ENCODE measurements around the gene FCAMR. TPM values are rescaled to one million over a fixed set of nuclear protein-coding genes. Genes with fewer than 3 reads are reported as not detected.

The FCAMR gene, protein sequence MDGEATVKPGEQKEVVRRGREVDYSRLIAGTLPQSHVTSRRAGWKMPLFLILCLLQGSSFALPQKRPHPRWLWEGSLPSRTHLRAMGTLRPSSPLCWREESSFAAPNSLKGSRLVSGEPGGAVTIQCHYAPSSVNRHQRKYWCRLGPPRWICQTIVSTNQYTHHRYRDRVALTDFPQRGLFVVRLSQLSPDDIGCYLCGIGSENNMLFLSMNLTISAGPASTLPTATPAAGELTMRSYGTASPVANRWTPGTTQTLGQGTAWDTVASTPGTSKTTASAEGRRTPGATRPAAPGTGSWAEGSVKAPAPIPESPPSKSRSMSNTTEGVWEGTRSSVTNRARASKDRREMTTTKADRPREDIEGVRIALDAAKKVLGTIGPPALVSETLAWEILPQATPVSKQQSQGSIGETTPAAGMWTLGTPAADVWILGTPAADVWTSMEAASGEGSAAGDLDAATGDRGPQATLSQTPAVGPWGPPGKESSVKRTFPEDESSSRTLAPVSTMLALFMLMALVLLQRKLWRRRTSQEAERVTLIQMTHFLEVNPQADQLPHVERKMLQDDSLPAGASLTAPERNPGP
- total RNA-seq = under 1 TPM; 0.41 to 0.98 (median 0.84) TPM
- long read RNA-seq, donor 1 = 0 reads
- long read RNA-seq, donor 2 = 0 reads

DNA sequence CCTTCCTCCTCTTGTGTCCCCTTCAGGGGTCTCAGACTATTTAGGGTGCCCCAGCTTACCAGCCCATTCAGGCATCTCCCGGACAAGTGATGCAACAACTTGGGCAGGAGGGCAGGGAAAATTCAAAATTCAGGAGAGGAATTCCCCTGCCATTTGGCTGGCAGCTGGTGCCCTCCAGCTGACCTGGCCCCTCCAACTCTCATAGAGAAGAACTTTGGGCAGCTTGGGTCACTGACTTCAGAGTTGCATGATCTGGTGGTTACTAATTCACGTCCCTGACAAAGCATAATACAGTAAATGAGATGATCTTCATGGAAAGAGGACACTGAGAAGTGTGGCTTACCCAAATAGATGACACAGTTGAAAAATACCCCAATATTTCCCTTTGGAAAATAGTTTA is at the start of gene FCAMR:
Gene FCAMR (minus strand): TSS at position 15 of the 400 bp plus-strand sequence. CDS start 335 bp downstream, outside the sequence.
- no peak for ATAC-seq
- peak in 1 of 3 donors; percentile 1 for DNase-seq
- Histone ChIP-seq H3K4me3 (no peak within 1 kb of the TSS), H3K36me3 (ENCODE audit: low read depth) (no peaks in the 10 kb centered on the region), H3K4me1 (ENCODE audit: low read depth) (peaks cover 63% of the 10 kb centered on the region), H3K9me3 (no peaks in the 10 kb centered on the region)
- intact Hi-C loops (cut with DNase I, micrococcal nuclease) = no loop called here
- TF ChIP-seq, protein P1, sequence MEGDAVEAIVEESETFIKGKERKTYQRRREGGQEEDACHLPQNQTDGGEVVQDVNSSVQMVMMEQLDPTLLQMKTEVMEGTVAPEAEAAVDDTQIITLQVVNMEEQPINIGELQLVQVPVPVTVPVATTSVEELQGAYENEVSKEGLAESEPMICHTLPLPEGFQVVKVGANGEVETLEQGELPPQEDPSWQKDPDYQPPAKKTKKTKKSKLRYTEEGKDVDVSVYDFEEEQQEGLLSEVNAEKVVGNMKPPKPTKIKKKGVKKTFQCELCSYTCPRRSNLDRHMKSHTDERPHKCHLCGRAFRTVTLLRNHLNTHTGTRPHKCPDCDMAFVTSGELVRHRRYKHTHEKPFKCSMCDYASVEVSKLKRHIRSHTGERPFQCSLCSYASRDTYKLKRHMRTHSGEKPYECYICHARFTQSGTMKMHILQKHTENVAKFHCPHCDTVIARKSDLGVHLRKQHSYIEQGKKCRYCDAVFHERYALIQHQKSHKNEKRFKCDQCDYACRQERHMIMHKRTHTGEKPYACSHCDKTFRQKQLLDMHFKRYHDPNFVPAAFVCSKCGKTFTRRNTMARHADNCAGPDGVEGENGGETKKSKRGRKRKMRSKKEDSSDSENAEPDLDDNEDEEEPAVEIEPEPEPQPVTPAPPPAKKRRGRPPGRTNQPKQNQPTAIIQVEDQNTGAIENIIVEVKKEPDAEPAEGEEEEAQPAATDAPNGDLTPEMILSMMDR (IDR thresholded peaks at IDR 0.05) = no peak

- TF ChIP-seq, protein P1 (IDR thresholded peaks at IDR 0.05) = no peak
- no peak for ATAC-seq
- Histone ChIP-seq H3K4me1 (ENCODE audit: low read depth) (peaks cover 8% of the 10 kb centered on the region), H3K9me3 (no peaks in the 10 kb centered on the region), H3K4me3 (no peak overlapping the region), H3K36me3 (ENCODE audit: low read depth) (no peaks in the 10 kb centered on the region)
- intact Hi-C loops (cut with DNase I, micrococcal nuclease) = no loop called here
- DNase-seq = no peak
These were observed 49.4 kb upstream of the FCAMR start for GRCh38 chr1:207019661-207020060.

DNA sequence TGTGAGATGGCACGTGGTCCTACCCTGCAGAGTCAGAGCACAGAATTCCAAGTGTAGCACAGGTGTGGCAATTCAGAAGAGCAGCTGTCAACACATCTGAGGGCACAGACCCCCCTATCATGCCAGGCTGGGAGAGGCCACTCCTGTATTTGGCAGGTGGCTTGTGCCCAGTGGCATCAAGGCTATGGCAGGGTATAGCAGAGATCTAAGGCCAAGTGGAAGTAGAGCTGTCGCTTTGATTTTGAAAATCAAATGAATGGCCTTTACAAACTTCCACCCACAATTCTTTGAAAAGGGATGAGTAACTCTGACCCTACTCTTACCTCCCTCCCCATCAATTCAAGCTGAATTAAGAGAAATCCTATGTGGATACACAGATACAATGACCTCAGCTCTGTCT is 48.9 kb upstream of the FCAMR start:
- Histone ChIP-seq H3K4me1 (ENCODE audit: low read depth) (peaks cover 8% of the 10 kb centered on the region), H3K9me3 (no peaks in the 10 kb centered on the region), H3K36me3 (ENCODE audit: low read depth) (no peaks in the 10 kb centered on the region), H3K4me3 (no peak overlapping the region)
- TF ChIP-seq, protein P1 (IDR thresholded peaks at IDR 0.05) = no peak
- intact Hi-C loops (cut with DNase I, micrococcal nuclease) = no loop called here
- ATAC-seq (no peak), DNase-seq (no peak)

DNA sequence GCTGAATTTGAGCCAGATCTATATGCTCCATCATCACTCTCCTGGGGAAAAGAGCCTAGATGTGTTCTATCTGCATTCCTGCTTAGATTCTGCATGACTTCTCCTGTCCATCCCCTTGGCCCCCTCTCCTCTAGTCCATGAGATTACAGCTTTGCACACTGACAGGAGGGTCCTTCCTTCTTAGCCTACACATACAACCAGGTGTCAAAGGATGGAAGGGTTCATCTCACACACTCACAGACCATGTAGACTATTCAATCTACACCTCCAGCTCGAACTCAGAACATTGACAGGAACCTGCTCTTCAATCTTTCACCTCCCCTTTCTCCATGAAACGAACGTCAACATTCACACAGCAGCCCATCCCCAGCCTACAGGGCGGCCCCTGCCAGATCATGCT is 48.4 kb upstream of the FCAMR start:
- TF ChIP-seq, protein P1 (IDR thresholded peaks at IDR 0.05) = no peak
- Histone ChIP-seq H3K36me3 (ENCODE audit: low read depth) (no peaks in the 10 kb centered on the region), H3K4me1 (ENCODE audit: low read depth) (peaks cover 8% of the 10 kb centered on the region), H3K4me3 (no peak overlapping the region), H3K9me3 (no peaks in the 10 kb centered on the region)
- DNase-seq = no peak
- intact Hi-C loops (cut with DNase I, micrococcal nuclease) = no loop called here
- ATAC-seq = no peak

GRCh38 chr1:207017615-207018559 is 47.6 kb upstream of the FCAMR start:
- DNase-seq = peak in 1 of 3 donors; percentile 65
- H3K4me1 ChIP-seq (ENCODE audit: low read depth) = peaks cover 8% of the 10 kb centered on the region
- H3K4me3 ChIP-seq = no peak overlapping the region
- TF ChIP-seq, protein P1 (IDR thresholded peaks at IDR 0.05) = no peak
- no peaks in the 10 kb centered on the region for H3K9me3 ChIP-seq
- ATAC-seq = peak; percentile 71
- H3K36me3 ChIP-seq (ENCODE audit: low read depth) = no peaks in the 10 kb centered on the region
- intact Hi-C loops (cut with DNase I, micrococcal nuclease) = no loop called here
